Liver (tissue), 9 donors: ENCODE data around the gene PEX16. TPM values are rescaled to one million over a fixed set of nuclear protein-coding genes. Genes with fewer than 3 reads are reported as not detected.

ENCODE experiments used
- DNase-seq: peaks from one replicate; pipeline ENCODE4 v3.0.0-alpha.2; 2017; ENCODE audit warnings: low spot score
- H3K27ac ChIP-seq, 2 donors: one replicate each; pipeline ENCODE4 v1.7.0; 2013; ENCODE audit warnings: inconsistent platforms in 2 of 2, low read length in 2 of 2, control low read depth in 1 of 2, low read depth in 1 of 2, mild to moderate bottlenecking in 1 of 2
- H3K27me3 ChIP-seq, 4 donors: one replicate each; pipeline versions ENCODE4 v1.6.1 to v1.7.0; 2013; ENCODE audit warnings: low read length in 3 of 4, inconsistent platforms in 1 of 4, mild to moderate bottlenecking in 1 of 4, moderate library complexity in 1 of 4; ENCODE audit not compliant: control insufficient read depth in 4 of 4, insufficient read depth in 4 of 4
- H3K36me3 ChIP-seq, 4 donors: one replicate each; pipeline versions ENCODE4 v1.6.1 to v1.7.0; 2013; ENCODE audit warnings: low read length in 3 of 4, mild to moderate bottlenecking in 3 of 4, low read depth in 1 of 4, moderate library complexity in 1 of 4; ENCODE audit not compliant: control insufficient read depth in 4 of 4, insufficient read depth in 3 of 4
- H3K4me1 ChIP-seq, 4 donors: one replicate each; pipeline versions ENCODE4 v1.6.1 to v1.7.0; 2013; ENCODE audit warnings: low read length in 3 of 4, mild to moderate bottlenecking in 3 of 4, moderate library complexity in 1 of 4; ENCODE audit not compliant: control insufficient read depth in 4 of 4, insufficient read depth in 4 of 4
- H3K4me3 ChIP-seq, 3 donors: one replicate each; pipeline versions ENCODE4 v1.6.1 to v1.7.0; 2013; ENCODE audit warnings: low read length in 3 of 3, control low read depth in 1 of 3, low read depth in 1 of 3, mild to moderate bottlenecking in 1 of 3
- H3K9ac ChIP-seq, 2 donors: one replicate each; pipeline ENCODE4 v1.7.0; 2013; ENCODE audit warnings: low read length in 2 of 2, mild to moderate bottlenecking in 2 of 2, moderate library complexity in 2 of 2, control low read depth in 1 of 2, low read depth in 1 of 2
- H3K9me3 ChIP-seq, 4 donors: one replicate each; pipeline versions ENCODE4 v1.6.1 to v1.7.0; 2013; ENCODE audit warnings: low read length in 3 of 4; ENCODE audit not compliant: control insufficient read depth in 4 of 4
- CTCF ChIP-seq: fragments of 150-350 bp; IDR thresholded peaks from 2 replicates; pipeline ENCODE4 v1.5.1; 2017; ENCODE audit warnings: improper control_type of control experiment, low read depth, low read length; ENCODE audit not compliant: missing input control
- EGR1 ChIP-seq, 2 donors: IDR thresholded peaks; 2 replicates each; pipeline ENCODE4 v1.6.1; 2016 to 2018; ENCODE audit warnings: antibody characterized with exemption in 2 of 2, low read depth in 2 of 2
- FOXA1 ChIP-seq: IDR thresholded peaks from 2 replicates; pipeline ENCODE4 v1.6.1; 2016; ENCODE audit warnings: antibody characterized with exemption
- HNF4A ChIP-seq, 2 donors: conservative IDR thresholded peaks; 2 replicates each; pipeline ENCODE4 v1.6.1; 2016; ENCODE audit warnings: antibody characterized with exemption in 2 of 2, mild to moderate bottlenecking in 2 of 2
- HNF4G ChIP-seq: IDR thresholded peaks from 2 replicates; pipeline ENCODE4 v1.6.1; 2016; ENCODE audit warnings: antibody characterized with exemption
- JUND ChIP-seq, 2 donors: IDR thresholded peaks; 2 replicates each; pipeline ENCODE4 v1.6.1; 2016; ENCODE audit warnings: antibody characterized with exemption in 2 of 2
- MAX ChIP-seq: IDR thresholded peaks from 2 replicates; pipeline ENCODE4 v1.6.1; 2016; ENCODE audit warnings: antibody characterized with exemption
- NR2F2 ChIP-seq: IDR thresholded peaks from 2 replicates; pipeline ENCODE4 v1.6.1; 2016; ENCODE audit warnings: antibody characterized with exemption
- REST ChIP-seq: IDR thresholded peaks from 2 replicates; pipeline ENCODE4 v1.6.1; 2016; ENCODE audit warnings: antibody characterized with exemption, mild to moderate bottlenecking
- SP1 ChIP-seq: IDR thresholded peaks from 2 replicates; pipeline ENCODE4 v1.6.1; 2018; ENCODE audit warnings: antibody characterized with exemption, mild to moderate bottlenecking
- YY1 ChIP-seq: IDR thresholded peaks from 2 replicates; pipeline ENCODE4 v1.6.1; 2016; ENCODE audit warnings: antibody characterized with exemption, mild to moderate bottlenecking
- ZBTB33 ChIP-seq: IDR thresholded peaks from 2 replicates; pipeline ENCODE4 v1.6.1; 2016; ENCODE audit warnings: antibody characterized with exemption
- WGBS: extraction: QIAGEN DNeasy Blood & Tissue Kit; methylation state at CpG from one replicate; pipeline ENCODE4 v1.1.7; 2013; 5-methylcytosine and 5-hydroxymethylcytosine counted together
- polyA plus RNA-seq, 2 donors: library from polyadenylated mRNA; stranded (reverse) in 1 of 2; unstranded in 1 of 2; fragments of 200-250 nt in 1 of 2; fragments of >200 nt in 1 of 2; fragmentation: Nextera tagmentation in 1 of 2; extraction: Ambion mirVana in 1 of 2; gene quantifications; one replicate each; pipeline versions ENCODE4 v1.2.1 to v1.2.3, GENCODE V29; 2013 to 2015
- total RNA-seq, 2 donors: library from RNA; depleted of rRNA; stranded (reverse); fragments of >200 nt; gene quantifications; one replicate each; pipeline ENCODE4 v1.2.3, GENCODE V29; 2014
- donor health status: healthy.
- donor health status: healthy.
- donor health status: healthy.
- donor health status: healthy.
- donor health status: healthy.

PEX16 gene
- total and polyA plus RNA-seq, 4 donors, result 18.8 to 41.2 (median 29.8) TPM

GRCh38 chr11:45894555-45895247 lies 23.0 kb downstream of the PEX16 start:
- 92% methylated on average over 6 of the region's 6 CpGs for WGBS

GRCh38 chr11:45892856-45893255 lies 24.8 kb downstream of the PEX16 start:
- H3K27ac ChIP-seq, result no peak overlapping the region
- peaks cover 4 to 34% (median 18%) of the 10 kb centered on the region in 4 donors for H3K4me1 ChIP-seq
- no peak for DNase-seq
- H3K9me3 ChIP-seq, result no peaks in the 10 kb centered on the region
- H3K27me3 ChIP-seq, result no peaks in the 10 kb centered on the region
- no peak overlapping the region for H3K9ac ChIP-seq
- no peak for TF ChIP-seq MAX
- no peak for TF ChIP-seq NR2F2
- no peak for TF ChIP-seq JUND (IDR thresholded peaks at IDR 0.05)
- no peak for TF ChIP-seq FOXA1
- TF ChIP-seq REST, result no peak
- peak in 1 of 2 donors; percentile 37 for TF ChIP-seq HNF4A (conservative IDR thresholded peaks at IDR 0.05)
- no peak for TF ChIP-seq ZBTB33
- WGBS, result 58% methylated on average over 5 of the region's 5 CpGs
- no peak overlapping the region for H3K4me3 ChIP-seq
- H3K36me3 ChIP-seq, result no peaks in the 10 kb centered on the region

More at GRCh38 chr11:45894555-45895247, 23.0 kb downstream of the PEX16 start:
- TF ChIP-seq EGR1 (IDR thresholded peaks at IDR 0.05; ENCODE audit: low read depth in 2 of 2), result no peak
- no peak for TF ChIP-seq ZBTB33
- TF ChIP-seq HNF4G, result no peak
- no peak for TF ChIP-seq SP1
- no peak for TF ChIP-seq NR2F2
- no peak for TF ChIP-seq FOXA1
- TF ChIP-seq YY1, result no peak
- TF ChIP-seq HNF4A (conservative IDR thresholded peaks at IDR 0.05), result no peak
- no peak for TF ChIP-seq CTCF
- Histone ChIP-seq H3K36me3 (no peaks in the 10 kb centered on the region), H3K27me3 (no peaks in the 10 kb centered on the region), H3K27ac (no peak overlapping the region), H3K9ac (no peak overlapping the region), H3K9me3 (no peaks in the 10 kb centered on the region), H3K4me1 (peaks cover 8 to 40% (median 22%) of the 10 kb centered on the region in 4 donors), H3K4me3 (no peak overlapping the region)
- no peak for DNase-seq
